IgD-negative memory B cell (primary cell): ENCODE data around the gene CNNM4. TPM values are rescaled to one million over a fixed set of nuclear protein-coding genes. Genes with fewer than 3 reads are reported as not detected.
A peak's percentile ranks its signal among the peaks of the same experiment; 100 is the strongest.

Source experiments
- H3K27ac Mint-ChIP-seq, 3 donors: one replicate each; pipeline ENCODE4 v1.8.0; 2020 to 2022; ENCODE audit warnings: mild to moderate bottlenecking in 3 of 3, mixed read lengths in 3 of 3, moderate library complexity in 1 of 3
- H3K27me3 Mint-ChIP-seq: one replicate; pipeline ENCODE4 v1.8.0; 2021; ENCODE audit warnings: mixed read lengths
- H3K36me3 Mint-ChIP-seq: one replicate; pipeline ENCODE4 v1.8.0; 2020; ENCODE audit warnings: mild to moderate bottlenecking, mixed read lengths
- H3K4me1 Mint-ChIP-seq, 3 donors: one replicate each; pipeline ENCODE4 v1.8.0; 2020 to 2022; ENCODE audit warnings: mixed read lengths in 3 of 3, mild to moderate bottlenecking in 1 of 3
- H3K4me3 Mint-ChIP-seq, 4 donors: one replicate each; pipeline ENCODE4 v1.8.0; 2020 to 2022; ENCODE audit warnings: mild to moderate bottlenecking in 4 of 4, mixed read lengths in 4 of 4, moderate library complexity in 3 of 4
- H3K9me3 Mint-ChIP-seq, 3 donors: one replicate each; pipeline ENCODE4 v1.8.0; 2020 to 2021; ENCODE audit warnings: mixed read lengths in 3 of 3, mild to moderate bottlenecking in 1 of 3
- polyA plus RNA-seq: library from polyadenylated mRNA; unstranded; fragments of 300-500 nt; fragmentation: Illumina TruSeq; gene quantifications from one replicate; pipeline ENCODE4 v1.2.3, GENCODE V29; 2021

CNNM4 gene
- polyA plus RNA-seq, 1 donor from 2014 or later: 7.9 TPM

- Mint-ChIP-seq H3K4me1 (peaks cover 0 to 5% (median 1%) of the 10 kb centered on the region in 3 donors), H3K36me3 (peaks cover 3% of the 10 kb centered on the region), H3K27ac (no peak overlapping the region), H3K4me3 (no peak overlapping the region), H3K27me3 (peaks cover 2% of the 10 kb centered on the region), H3K9me3 (no peaks in the 10 kb centered on the region)
Observed at GRCh38 chr2:96747061-96747617, 13.6 kb upstream of the CNNM4 start.

GRCh38 chr2:96751800-96752199 lies 8.9 kb upstream of the CNNM4 start:
- peaks cover 2% of the 10 kb centered on the region for H3K27me3 Mint-ChIP-seq
- no peaks in the 10 kb centered on the region for H3K9me3 Mint-ChIP-seq
- H3K4me3 Mint-ChIP-seq: no peak overlapping the region
- H3K4me1 Mint-ChIP-seq: no peaks in the 10 kb centered on the region
- H3K27ac Mint-ChIP-seq: no peak overlapping the region
- H3K36me3 Mint-ChIP-seq: peaks cover 4% of the 10 kb centered on the region

GRCh38 chr2:96753661-96754282 lies 6.9 kb upstream of the CNNM4 start:
- Mint-ChIP-seq H3K36me3 (peaks cover 4% of the 10 kb centered on the region), H3K27ac (peak overlapping the region in 1 of 3 donors; percentile 46)

GRCh38 chr2:96754317-96754716 lies 6.4 kb upstream of the CNNM4 start:
- H3K4me1 Mint-ChIP-seq: peaks cover 0 to 4% (median 4%) of the 10 kb centered on the region in 3 donors
- H3K27me3 Mint-ChIP-seq: peaks cover 2% of the 10 kb centered on the region

More at GRCh38 chr2:96753661-96754282, 6.9 kb upstream of the CNNM4 start:
- H3K4me1 Mint-ChIP-seq: peaks cover 0 to 2% (median 0%) of the 10 kb centered on the region in 3 donors
- H3K27me3 Mint-ChIP-seq: peaks cover 2% of the 10 kb centered on the region
- H3K9me3 Mint-ChIP-seq: no peaks in the 10 kb centered on the region
- no peak overlapping the region for H3K4me3 Mint-ChIP-seq

GRCh38 chr2:96756788-96757476 lies 3.8 kb upstream of the CNNM4 start:
- peaks cover 2% of the 10 kb centered on the region for H3K36me3 Mint-ChIP-seq
- H3K4me1 Mint-ChIP-seq: peaks cover 11 to 19% (median 12%) of the 10 kb centered on the region in 3 donors
- H3K27me3 Mint-ChIP-seq: peaks cover 2% of the 10 kb centered on the region
- peak overlapping the region in 1 of 3 donors; percentile 59 for H3K27ac Mint-ChIP-seq
- H3K9me3 Mint-ChIP-seq: no peaks in the 10 kb centered on the region
- peak overlapping the region in 1 of 4 donors; percentile 34 for H3K4me3 Mint-ChIP-seq

More at GRCh38 chr2:96754317-96754716, 6.4 kb upstream of the CNNM4 start:
- Mint-ChIP-seq H3K4me3 (no peak overlapping the region), H3K9me3 (no peaks in the 10 kb centered on the region), H3K36me3 (peaks cover 4% of the 10 kb centered on the region), H3K27ac (no peak overlapping the region)

- peaks cover 2% of the 10 kb centered on the region for H3K36me3 Mint-ChIP-seq
- peaks cover 2% of the 10 kb centered on the region for H3K27me3 Mint-ChIP-seq
- peaks cover 14 to 24% (median 18%) of the 10 kb centered on the region in 3 donors for H3K4me1 Mint-ChIP-seq
- H3K4me3 Mint-ChIP-seq: no peak overlapping the region
- H3K27ac Mint-ChIP-seq: no peak overlapping the region
- H3K9me3 Mint-ChIP-seq: no peaks in the 10 kb centered on the region
Observed at GRCh38 chr2:96757477-96757860, 3.2 kb upstream of the CNNM4 start.

- Mint-ChIP-seq H3K9me3 (no peaks in the 10 kb centered on the region), H3K4me1 (peaks cover 20 to 34% (median 27%) of the 10 kb centered on the region in 3 donors), H3K27me3 (peaks cover 2% of the 10 kb centered on the region), H3K4me3 (peak overlapping the region in 2 of 4 donors; percentile 82 to 94), H3K27ac (no peak overlapping the region), H3K36me3 (peaks cover 2% of the 10 kb centered on the region)
Observed at GRCh38 chr2:96758987-96759386, 1.7 kb upstream of the CNNM4 start.

GRCh38 chr2:96759548-96759947 lies 1.2 kb upstream of the CNNM4 start:
- Mint-ChIP-seq H3K9me3 (no peaks in the 10 kb centered on the region), H3K4me3 (peak overlapping the region in 3 of 4 donors; percentile 89 to 94 (median 94)), H3K27me3 (peaks cover 2% of the 10 kb centered on the region), H3K4me1 (peaks cover 24 to 37% (median 33%) of the 10 kb centered on the region in 3 donors), H3K36me3 (peaks cover under 1% of the 10 kb centered on the region), H3K27ac (peak overlapping the region in 2 of 3 donors; percentile 94 to 95)

GRCh38 chr2:96760986-96761832 lies 507 bp downstream of the CNNM4 start:
- Mint-ChIP-seq H3K9me3 (no peaks in the 10 kb centered on the region), H3K4me1 (peaks cover 26 to 44% (median 39%) of the 10 kb centered on the region in 3 donors), H3K36me3 (no peaks in the 10 kb centered on the region), H3K27ac (peak overlapping the region; percentile 50 to 89 (median 76)), H3K4me3 (peak overlapping the region; percentile 88 to 97 (median 93)), H3K27me3 (no peaks in the 10 kb centered on the region)

GRCh38 chr2:96762529-96763311 lies 2.0 kb downstream of the CNNM4 start:
- Mint-ChIP-seq H3K4me1 (peaks cover 37 to 57% (median 53%) of the 10 kb centered on the region in 3 donors), H3K27me3 (no peaks in the 10 kb centered on the region)

GRCh38 chr2:96763511-96764252 lies 3.0 kb downstream of the CNNM4 start:
- H3K36me3 Mint-ChIP-seq: peaks cover 8% of the 10 kb centered on the region
- H3K4me3 Mint-ChIP-seq: peak overlapping the region; percentile 88 to 97 (median 93)
- no peaks in the 10 kb centered on the region for H3K9me3 Mint-ChIP-seq
- H3K4me1 Mint-ChIP-seq: peaks cover 46 to 66% (median 59%) of the 10 kb centered on the region in 3 donors
- H3K27ac Mint-ChIP-seq: peak overlapping the region; percentile 50 to 84 (median 81)
- H3K27me3 Mint-ChIP-seq: no peaks in the 10 kb centered on the region

More at GRCh38 chr2:96762529-96763311, 2.0 kb downstream of the CNNM4 start:
- peaks cover 5% of the 10 kb centered on the region for H3K36me3 Mint-ChIP-seq
- no peaks in the 10 kb centered on the region for H3K9me3 Mint-ChIP-seq
- H3K27ac Mint-ChIP-seq: peak overlapping the region; percentile 50 to 89 (median 68)
- H3K4me3 Mint-ChIP-seq: peak overlapping the region; percentile 88 to 97 (median 93)

- H3K27me3 Mint-ChIP-seq: no peaks in the 10 kb centered on the region
- H3K27ac Mint-ChIP-seq: peak overlapping the region; percentile 24 to 84 (median 50)
- no peaks in the 10 kb centered on the region for H3K9me3 Mint-ChIP-seq
- peak overlapping the region; percentile 88 to 97 (median 93) for H3K4me3 Mint-ChIP-seq
- peaks cover 8% of the 10 kb centered on the region for H3K36me3 Mint-ChIP-seq
- peaks cover 46 to 66% (median 55%) of the 10 kb centered on the region in 3 donors for H3K4me1 Mint-ChIP-seq
Observed at GRCh38 chr2:96764253-96764637, 3.5 kb downstream of the CNNM4 start.

GRCh38 chr2:96767135-96767871 lies 6.6 kb downstream of the CNNM4 start:
- no peaks in the 10 kb centered on the region for H3K27me3 Mint-ChIP-seq
- H3K27ac Mint-ChIP-seq: peak overlapping the region; percentile 85 to 94 (median 89)
- no peaks in the 10 kb centered on the region for H3K9me3 Mint-ChIP-seq
- peak overlapping the region; percentile 75 to 95 (median 78) for H3K4me3 Mint-ChIP-seq
- peaks cover 8% of the 10 kb centered on the region for H3K36me3 Mint-ChIP-seq
- peaks cover 33 to 61% (median 47%) of the 10 kb centered on the region in 3 donors for H3K4me1 Mint-ChIP-seq
